Raji (cell line): ENCODE data around the gene TMEM117.

Experiments
- POLR2A ChIP-seq: IDR thresholded peaks from 2 replicates; pipeline ENCODE4 v1.6.1; 2011; ENCODE audit warnings: low read depth, low read length, control low read depth; ENCODE audit not compliant: insufficient read depth

TMEM117 gene

GRCh38 chr12:43835656-43836474 is at the start of gene TMEM117:
TSS of gene TMEM117 (plus strand) at chr12:43836081.
- peak; percentile 60 for TF ChIP-seq POLR2A

- TF ChIP-seq POLR2A = no peak
These were observed 48.8 kb upstream of the TMEM117 start for GRCh38 chr12:43786899-43787693.

- TF ChIP-seq POLR2A = no peak
These were observed 45.9 kb upstream of the TMEM117 start for GRCh38 chr12:43789941-43790340.

- TF ChIP-seq POLR2A = no peak
These were observed 40.1 kb upstream of the TMEM117 start for GRCh38 chr12:43795716-43796280.

GRCh38 chr12:43797561-43798217 is 38.2 kb upstream of the TMEM117 start:
- TF ChIP-seq POLR2A = no peak

- no peak for TF ChIP-seq POLR2A
These were observed 30.6 kb upstream of the TMEM117 start for GRCh38 chr12:43805149-43805859.

- peak; percentile 73 for TF ChIP-seq POLR2A
These were observed 29.8 kb upstream of the TMEM117 start, which contains the start of gene TWF1 for GRCh38 chr12:43805860-43806736. TSS of gene TWF1 (minus strand) at chr12:43806317. CDS start at chr12:43806245, 72 bp downstream.

- no peak for TF ChIP-seq POLR2A
These were observed 29.2 kb upstream of the TMEM117 start for GRCh38 chr12:43806737-43807072.

GRCh38 chr12:43807386-43807785 is 28.5 kb upstream of the TMEM117 start:
- no peak for TF ChIP-seq POLR2A

GRCh38 chr12:43812057-43812456 is 23.8 kb upstream of the TMEM117 start:
- no peak for TF ChIP-seq POLR2A

- no peak for TF ChIP-seq POLR2A
These were observed 23.0 kb upstream of the TMEM117 start for GRCh38 chr12:43812926-43813325.

- TF ChIP-seq POLR2A = no peak
These were observed 20.5 kb upstream of the TMEM117 start for GRCh38 chr12:43815416-43815815.

GRCh38 chr12:43816168-43816567 is 19.7 kb upstream of the TMEM117 start:
- TF ChIP-seq POLR2A = no peak
